GM10266 (cell line): ENCODE data around the gene RNF130.

Source experiments
- DNase-seq: peaks from one replicate; pipeline ENCODE4 v3.0.0; 2012; ENCODE audit errors: extremely low spot score
- CTCF ChIP-seq: IDR thresholded peaks from 2 replicates; pipeline ENCODE4 v1.5.1; 2012; ENCODE audit warnings: mild to moderate bottlenecking, low read depth; ENCODE audit not compliant: control insufficient read depth, insufficient read depth; ENCODE audit errors: missing control alignments

RNF130 gene

GRCh38 chr5:179909224-179909623 is 162.3 kb downstream of the RNF130 start:
- no peak for DNase-seq
- no peak for TF ChIP-seq CTCF

- peak; percentile 15 for TF ChIP-seq CTCF
- DNase-seq = no peak
Observed at GRCh38 chr5:179908528-179908927, 163.0 kb downstream of the RNF130 start.

- TF ChIP-seq CTCF = peak; percentile 66
- peak; percentile 93 for DNase-seq
Observed at GRCh38 chr5:179907556-179908324, 163.8 kb downstream of the RNF130 start, which contains the start of gene TBC1D9B. TBC1D9B (minus strand) TSS chr5:179907897; CDS start chr5:179907821, 76 bp downstream.

- TF ChIP-seq CTCF = no peak
- peak; percentile 52 for DNase-seq
Observed at GRCh38 chr5:179906795-179907555, 164.6 kb downstream of the RNF130 start.

GRCh38 chr5:179906294-179906794 is 165.2 kb downstream of the RNF130 start:
- no peak for TF ChIP-seq CTCF
- DNase-seq = no peak

- no peak for TF ChIP-seq CTCF
Observed at GRCh38 chr5:179905161-179905560, 166.4 kb downstream of the RNF130 start.

More at GRCh38 chr5:179905161-179905560, 166.4 kb downstream of the RNF130 start:
- DNase-seq = no peak
